ENCODE measurements around the gene TRIM60. TPM values are rescaled to one million over a fixed set of nuclear protein-coding genes. Genes with fewer than 3 reads are reported as not detected.
"Not testable (repeated sequence)": the region's sequence is repeated elsewhere in the genome, so short reads cannot be mapped to it uniquely, and the experiment has no call there.

The TRIM60 gene
- under 1 TPM in 1 of 4 donors, not detected in 3; 0.11 TPM for polyA plus RNA-seq (ENCODE audit: insufficient read length in 4 of 4)

- no peak for DNase-seq (ENCODE audit: low read depth in 4 of 4, low spot score in 3 of 4)
Observed at GRCh38 chr4:165031436-165032211, at the start of gene TRIM60. TRIM60 (plus strand) TSS chr4:165031999; CDS start chr4:165040073, 8,074 bp downstream.

- DNase-seq (ENCODE audit: low read depth in 4 of 4, low spot score in 3 of 4): peak in 1 of 4 donors; percentile 22
Observed at GRCh38 chr4:164989471-164989870, 42.3 kb upstream of the TRIM60 start.

GRCh38 chr4:164990786-164991185 lies 41.0 kb upstream of the TRIM60 start:
- DNase-seq (ENCODE audit: low read depth in 4 of 4, low spot score in 3 of 4): not testable (repeated sequence)

- DNase-seq (ENCODE audit: low read depth in 4 of 4, low spot score in 3 of 4): not testable (repeated sequence)
Observed at GRCh38 chr4:164996123-164996522, 35.7 kb upstream of the TRIM60 start.

GRCh38 chr4:164997324-164997723 lies 34.5 kb upstream of the TRIM60 start:
- DNase-seq (ENCODE audit: low read depth in 4 of 4, low spot score in 3 of 4): no peak

- DNase-seq (ENCODE audit: low read depth in 4 of 4, low spot score in 3 of 4): no peak
Observed at GRCh38 chr4:164997941-164998340, 33.9 kb upstream of the TRIM60 start.

- not testable (repeated sequence) for DNase-seq (ENCODE audit: low read depth in 4 of 4, low spot score in 3 of 4)
Observed at GRCh38 chr4:164998526-164999080, 33.2 kb upstream of the TRIM60 start.

- DNase-seq (ENCODE audit: low read depth in 4 of 4, low spot score in 3 of 4): not testable (repeated sequence)
Observed at GRCh38 chr4:165001957-165002356, 29.8 kb upstream of the TRIM60 start.

- DNase-seq (ENCODE audit: low read depth in 4 of 4, low spot score in 3 of 4): no peak
Observed at GRCh38 chr4:165005352-165005925, 26.4 kb upstream of the TRIM60 start.

- peak in 2 of 4 donors; percentile 31 to 62 for DNase-seq (ENCODE audit: low read depth in 4 of 4, low spot score in 3 of 4)
Observed at GRCh38 chr4:165006456-165006855, 25.3 kb upstream of the TRIM60 start.

- no peak for DNase-seq (ENCODE audit: low read depth in 4 of 4, low spot score in 3 of 4)
Observed at GRCh38 chr4:165006886-165007285, 24.9 kb upstream of the TRIM60 start.

GRCh38 chr4:165009493-165010227 lies 22.1 kb upstream of the TRIM60 start:
- no peak for DNase-seq (ENCODE audit: low read depth in 4 of 4, low spot score in 3 of 4)

GRCh38 chr4:165010487-165010886 lies 21.3 kb upstream of the TRIM60 start:
- DNase-seq (ENCODE audit: low read depth in 4 of 4, low spot score in 3 of 4): no peak

GRCh38 chr4:165010991-165011390 lies 20.8 kb upstream of the TRIM60 start:
- DNase-seq (ENCODE audit: low read depth in 4 of 4, low spot score in 3 of 4): no peak

GRCh38 chr4:165011403-165011802 lies 20.4 kb upstream of the TRIM60 start:
- DNase-seq (ENCODE audit: low read depth in 4 of 4, low spot score in 3 of 4): no peak

GRCh38 chr4:165013691-165014090 lies 18.1 kb upstream of the TRIM60 start:
- DNase-seq (ENCODE audit: low read depth in 4 of 4, low spot score in 3 of 4): no peak

GRCh38 chr4:165016971-165017370 lies 14.8 kb upstream of the TRIM60 start:
- DNase-seq (ENCODE audit: low read depth in 4 of 4, low spot score in 3 of 4): no peak

- DNase-seq (ENCODE audit: low read depth in 4 of 4, low spot score in 3 of 4): not testable (repeated sequence)
Observed at GRCh38 chr4:165019995-165020394, 11.8 kb upstream of the TRIM60 start.

- DNase-seq (ENCODE audit: low read depth in 4 of 4, low spot score in 3 of 4): not testable (repeated sequence)
Observed at GRCh38 chr4:165025782-165026181, 6.0 kb upstream of the TRIM60 start.

GRCh38 chr4:165027762-165028402 lies 3.9 kb upstream of the TRIM60 start:
- no peak for DNase-seq (ENCODE audit: low read depth in 4 of 4, low spot score in 3 of 4)

- no peak for DNase-seq (ENCODE audit: low read depth in 4 of 4, low spot score in 3 of 4)
Observed at GRCh38 chr4:165048170-165048569, 16.4 kb downstream of the TRIM60 start.

All from left renal pelvis (tissue), 4 donors.